Kidney glomerular epithelial cell (primary cell): ENCODE data around the gene CBLC.
A peak's percentile ranks its signal among the peaks of the same experiment; 100 is the strongest.

Experiments
- DNase-seq: peaks from one replicate; lab custom pipeline; 2025; lab: John Stamatoyannopoulos, UW

CBLC gene

GRCh38 chr19:44799627-44800346 is 22.1 kb downstream of the CBLC start:
- no peak for DNase-seq

- peak; percentile 64 for DNase-seq
Observed at GRCh38 chr19:44800461-44800860, 22.8 kb downstream of the CBLC start.

- no peak for DNase-seq
Observed at GRCh38 chr19:44803442-44804428, 26.0 kb downstream of the CBLC start.

GRCh38 chr19:44806291-44806690 is 28.6 kb downstream of the CBLC start:
- DNase-seq, result no peak

GRCh38 chr19:44807162-44807561 is 29.5 kb downstream of the CBLC start:
- DNase-seq, result no peak

- DNase-seq, result peak; percentile 57
Observed at GRCh38 chr19:44807652-44808462, 30.2 kb downstream of the CBLC start.

GRCh38 chr19:44808463-44809371 is 31.0 kb downstream of the CBLC start, which contains the start of gene BCAM:
BCAM (plus strand) TSS chr19:44809103; CDS start chr19:44809125, 22 bp downstream.
- peak; percentile 50 for DNase-seq

- no peak for DNase-seq
Observed at GRCh38 chr19:44809577-44810233, 32.0 kb downstream of the CBLC start.

- no peak for DNase-seq
Observed at GRCh38 chr19:44810234-44811121, 32.8 kb downstream of the CBLC start.

GRCh38 chr19:44811122-44811419 is 33.4 kb downstream of the CBLC start:
- no peak for DNase-seq

- no peak for DNase-seq
Observed at GRCh38 chr19:44812142-44812718, 34.5 kb downstream of the CBLC start.

GRCh38 chr19:44813070-44813840 is 35.6 kb downstream of the CBLC start:
- DNase-seq, result no peak

- no peak for DNase-seq
Observed at GRCh38 chr19:44813841-44814470, 36.3 kb downstream of the CBLC start.

- no peak for DNase-seq
Observed at GRCh38 chr19:44814517-44814916, 36.8 kb downstream of the CBLC start.

- no peak for DNase-seq
Observed at GRCh38 chr19:44816301-44816700, 38.6 kb downstream of the CBLC start.

GRCh38 chr19:44817725-44818465 is 40.2 kb downstream of the CBLC start:
- DNase-seq, result no peak

- DNase-seq, result no peak
Observed at GRCh38 chr19:44818466-44819031, 40.9 kb downstream of the CBLC start.
